GM21423 (cell line): ENCODE measurements around the gene B3GLCT.
"Not testable (repeated sequence)": the region's sequence is repeated elsewhere in the genome, so short reads cannot be mapped to it uniquely, and the experiment has no call there.

ENCODE experiments used
- ATAC-seq: cut with Tn5 transposase; IDR thresholded peaks from one replicate; pipeline ENCODE4 v1.9.1; 2021; ENCODE audit warnings: mild to moderate bottlenecking, moderate library complexity; ENCODE audit not compliant: unreplicated experiment

Gene B3GLCT

GRCh38 chr13:31182987-31183386 is 16.8 kb upstream of the B3GLCT start:
- ATAC-seq, result no peak

- ATAC-seq, result no peak
These were observed 15.3 kb upstream of the B3GLCT start for GRCh38 chr13:31184451-31184850.

- ATAC-seq, result no peak
These were observed 14.7 kb upstream of the B3GLCT start for GRCh38 chr13:31184981-31185645.

GRCh38 chr13:31191748-31192147 is 8.0 kb upstream of the B3GLCT start:
- ATAC-seq, result no peak

- ATAC-seq, result no peak
These were observed 7.5 kb upstream of the B3GLCT start for GRCh38 chr13:31192306-31192705.

- no peak for ATAC-seq
These were observed 4.2 kb upstream of the B3GLCT start for GRCh38 chr13:31195616-31196015.

- no peak for ATAC-seq
These were observed 2.8 kb upstream of the B3GLCT start for GRCh38 chr13:31196992-31197391.

- no peak for ATAC-seq
These were observed 1.3 kb upstream of the B3GLCT start for GRCh38 chr13:31198519-31198918.

GRCh38 chr13:31199527-31199848 is 287 bp upstream of the B3GLCT start:
- ATAC-seq, result no peak

- peak; percentile 16 for ATAC-seq
These were observed 829 bp downstream of the B3GLCT start for GRCh38 chr13:31200637-31200971.

- no peak for ATAC-seq
These were observed 1.7 kb downstream of the B3GLCT start for GRCh38 chr13:31201341-31202031.

GRCh38 chr13:31204592-31204991 is 4.8 kb downstream of the B3GLCT start:
- ATAC-seq, result no peak

- ATAC-seq, result no peak
These were observed 8.1 kb downstream of the B3GLCT start for GRCh38 chr13:31207661-31208552.

GRCh38 chr13:31208559-31209122 is 8.9 kb downstream of the B3GLCT start:
- no peak for ATAC-seq

- no peak for ATAC-seq
These were observed 9.5 kb downstream of the B3GLCT start for GRCh38 chr13:31209172-31209840.

- ATAC-seq, result no peak
These were observed 10.1 kb downstream of the B3GLCT start for GRCh38 chr13:31209841-31210210.

GRCh38 chr13:31213651-31214289 is 14.0 kb downstream of the B3GLCT start:
- no peak for ATAC-seq

- no peak for ATAC-seq
These were observed 14.7 kb downstream of the B3GLCT start for GRCh38 chr13:31214435-31214834.

- ATAC-seq, result not testable (repeated sequence)
These were observed 17.1 kb downstream of the B3GLCT start for GRCh38 chr13:31216916-31217315.

GRCh38 chr13:31219909-31220598 is 20.3 kb downstream of the B3GLCT start:
- ATAC-seq, result no peak
